22Rv1 (cell line): ENCODE results near the gene FGF21.

Source experiments
- CTCF ChIP-seq: fragments of 450-650 bp; IDR thresholded peaks from 2 replicates; pipeline ENCODE4 v1.5.1; 2017; ENCODE audit warnings: mild to moderate bottlenecking
- ZFX ChIP-seq: fragments of 450-650 bp; IDR thresholded peaks from 2 replicates; pipeline ENCODE4 v1.6.1; 2017; ENCODE audit warnings: antibody characterized with exemption, borderline replicate concordance

DNA sequence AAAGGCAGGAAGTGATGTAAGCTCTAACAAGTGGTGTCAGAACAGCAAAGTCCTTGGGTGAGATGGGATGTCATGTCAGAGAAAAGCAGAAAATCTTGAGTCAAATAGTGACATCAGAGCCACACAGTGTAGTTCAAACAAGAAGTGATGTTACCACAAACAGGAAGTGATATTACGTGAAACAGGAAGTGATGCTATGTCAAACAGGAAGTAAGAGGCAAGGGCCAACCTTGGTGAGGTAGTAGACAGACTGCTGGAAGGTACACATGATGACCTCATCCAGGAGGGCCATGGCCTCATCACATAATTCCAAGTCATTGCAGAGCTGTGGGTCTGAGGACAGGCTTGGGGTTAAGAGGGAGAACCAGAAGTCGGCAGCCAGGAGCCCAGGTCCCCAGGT, 28.8 kb upstream of the FGF21 start:
- TF ChIP-seq CTCF (no peak), ZFX (no peak)
